SW 1271 (cell line): ENCODE measurements around the gene CAPRIN2.

ENCODE experiments used
- DNase-seq, 2 experiments: peaks; one replicate each; lab custom pipeline; 2025; lab: John Stamatoyannopoulos, UW

CAPRIN2 gene

GRCh38 chr12:30764251-30764650, 9.5 kb upstream of the CAPRIN2 start:
- DNase-seq = no peak

- DNase-seq = no peak
These were observed 8.3 kb upstream of the CAPRIN2 start for GRCh38 chr12:30763053-30763452.

- no peak for DNase-seq
These were observed 7.0 kb upstream of the CAPRIN2 start for GRCh38 chr12:30761730-30762129.

GRCh38 chr12:30757316-30757715, 2.6 kb upstream of the CAPRIN2 start:
- DNase-seq = no peak

- DNase-seq = no peak
These were observed 1.3 kb upstream of the CAPRIN2 start for GRCh38 chr12:30756074-30756473.

- DNase-seq = no peak
These were observed 628 bp upstream of the CAPRIN2 start for GRCh38 chr12:30755395-30755762.

GRCh38 chr12:30754383-30754749, 385 bp downstream of the CAPRIN2 start:
- no peak for DNase-seq

GRCh38 chr12:30753751-30754382, 884 bp downstream of the CAPRIN2 start:
- peak in 1 of 2 experiments; percentile 38 for DNase-seq

GRCh38 chr12:30753233-30753632, 1.5 kb downstream of the CAPRIN2 start:
- peak in 1 of 2 experiments; percentile 65 for DNase-seq

GRCh38 chr12:30752255-30752654, 2.5 kb downstream of the CAPRIN2 start:
- no peak for DNase-seq

- DNase-seq = no peak
These were observed 6.6 kb downstream of the CAPRIN2 start for GRCh38 chr12:30748147-30748546.

GRCh38 chr12:30746190-30746589, 8.6 kb downstream of the CAPRIN2 start:
- no peak for DNase-seq

- DNase-seq = no peak
These were observed 10.4 kb downstream of the CAPRIN2 start for GRCh38 chr12:30744321-30744720.

GRCh38 chr12:30740274-30740673, 14.5 kb downstream of the CAPRIN2 start:
- no peak for DNase-seq

- DNase-seq = no peak
These were observed 15.7 kb downstream of the CAPRIN2 start for GRCh38 chr12:30739020-30739419.

- DNase-seq = no peak
These were observed 21.7 kb downstream of the CAPRIN2 start for GRCh38 chr12:30732954-30733637.

GRCh38 chr12:30730011-30730410, 24.7 kb downstream of the CAPRIN2 start:
- DNase-seq = no peak

- no peak for DNase-seq
These were observed 25.2 kb downstream of the CAPRIN2 start for GRCh38 chr12:30729547-30729946.

GRCh38 chr12:30726647-30727046, 28.1 kb downstream of the CAPRIN2 start:
- no peak for DNase-seq

- peak; percentile 17 to 89 for DNase-seq
These were observed 29.0 kb downstream of the CAPRIN2 start for GRCh38 chr12:30725739-30726138.

- peak in 1 of 2 experiments; percentile 22 for DNase-seq
These were observed 35.7 kb downstream of the CAPRIN2 start for GRCh38 chr12:30719060-30719459.

GRCh38 chr12:30707613-30708342, 47.0 kb downstream of the CAPRIN2 start:
- DNase-seq = no peak

GRCh38 chr12:30706476-30706875, 48.3 kb downstream of the CAPRIN2 start:
- DNase-seq = no peak
